Motor neuron (in vitro differentiated cells): Measurements from ENCODE around the gene GNG8. TPM values are rescaled to one million over a fixed set of nuclear protein-coding genes. Genes with fewer than 3 reads are reported as not detected.

ENCODE experiments used
- ATAC-seq, 8 experiments: fragments of 200-7000 bp; cut with Tn5 transposase; replicated peaks in 6 of 8; 2 replicates each; pipeline ENCODE4 v1.8.0; 2021; ENCODE audit warnings: mild to moderate bottlenecking in 8 of 8, moderate library complexity in 8 of 8
- H3K27ac ChIP-seq, 2 donors: fragments of 250-450 bp; sonication (Bioruptor Pico); 2 replicates each; pipeline ENCODE4 v1.9.0; 2021; ENCODE audit warnings: antibody characterized with exemption in 2 of 2, mild to moderate bottlenecking in 2 of 2, moderate library complexity in 1 of 2
- H3K4me1 ChIP-seq, 2 donors: fragments of 250-450 bp; sonication (Bioruptor Pico); replicated peaks in 1 of 2; 2 replicates each; pipeline ENCODE4 v1.6.1; 2021; ENCODE audit warnings: antibody characterized with exemption in 2 of 2, mild to moderate bottlenecking in 2 of 2, moderate library complexity in 1 of 2
- H3K4me3 ChIP-seq, 5 donors: fragments of 250-450 bp; sonication (Bioruptor Pico); 2 replicates each; pipeline ENCODE4 v1.9.0; 2021; ENCODE audit warnings: antibody characterized with exemption in 5 of 5, mild to moderate bottlenecking in 5 of 5, moderate library complexity in 4 of 5
- WGBS, 10 experiments: fragments of 450-650 bp; shearing (Covaris generic); methylation state at CpG; one replicate each; pipeline ENCODE4 v1.0.0; 2022; 5-methylcytosine and 5-hydroxymethylcytosine counted together
- in situ Hi-C, 9 experiments: fragments of 400-800 bp; cut with MboI; loops; one replicate each; pipeline ENCODE4 v1.15.0; 2021; ENCODE audit warnings: low sequenced_read_pairs in 9 of 9, low pct_unique_long_range_greater_than_20kb in 2 of 9; ENCODE audit not compliant: unreplicated experiment in 9 of 9
- total RNA-seq, 8 experiments: library from RNA; unstranded; fragments of 300-600 nt; gene quantifications; 2 replicates each; pipeline versions ENCODE4 v1.2.3 to v1.2.4, GENCODE V29; 2022

GNG8 gene
- total RNA-seq, 8 experiments from 2014 or later = not detected

DNA sequence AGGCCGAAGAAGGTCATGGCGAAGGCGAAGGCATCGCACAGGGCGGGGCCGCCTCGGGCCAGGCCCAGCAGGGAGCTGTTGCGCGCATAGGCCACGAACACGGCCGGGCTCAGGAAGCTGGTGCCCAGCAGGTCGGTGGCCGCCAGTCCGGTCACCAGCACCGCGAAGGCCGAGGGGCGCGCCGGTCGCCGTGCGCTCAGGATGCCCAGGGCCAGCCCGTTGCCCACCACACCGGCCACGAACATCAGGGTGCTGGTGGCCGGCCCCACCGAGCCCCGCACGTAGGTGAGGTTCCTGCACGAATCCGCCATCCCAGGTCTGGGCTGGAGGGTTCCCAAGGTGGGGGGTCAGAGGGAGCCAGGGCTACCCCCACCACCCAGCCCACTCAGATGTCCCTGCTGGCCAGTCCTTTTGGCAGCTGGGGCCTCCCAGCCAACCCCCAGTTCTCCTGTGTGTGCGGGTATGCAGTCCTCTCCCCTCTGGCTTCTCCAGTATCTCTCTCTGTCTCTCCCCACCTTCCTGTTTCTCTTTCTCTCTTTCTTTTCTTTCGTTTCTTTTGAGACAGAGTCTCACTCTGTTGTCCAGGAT lies 12.0 kb downstream of the GNG8 start:
- H3K27ac ChIP-seq = no peak overlapping the region
- 0 to 96% (median 83%) methylated on average over 1 to 11 of the region's 35 CpGs; no CpG with 5 or more reads in 5 of the 10 experiments for WGBS, 10 experiments
- in situ Hi-C loops = loop anchor here in 1 of 9 experiments (25.0 kb wide), 1 partner anchor 213 kb away; no protein-coding TSS in a partner anchor
- no peak for ATAC-seq
- peaks cover 23 to 37% of the 10 kb centered on the region in 2 donors for H3K4me1 ChIP-seq
- H3K4me3 ChIP-seq = no peak overlapping the region

DNA sequence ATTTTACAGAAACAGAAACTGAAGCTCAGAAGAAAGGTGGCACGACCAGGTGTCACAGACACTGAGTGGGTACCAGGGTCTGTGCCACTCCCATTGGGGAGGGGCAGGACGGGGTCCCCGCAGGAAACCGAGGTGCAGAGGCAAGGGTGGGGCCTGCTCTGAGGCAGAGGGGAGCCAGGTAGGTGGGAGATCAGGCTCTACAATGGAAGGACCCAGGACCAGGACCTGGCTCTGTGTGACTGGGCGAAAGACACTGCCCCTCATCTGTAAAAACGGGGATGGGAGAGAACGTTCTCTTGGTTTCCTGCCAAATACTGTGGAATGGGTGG lies 13.9 kb downstream of the GNG8 start:
- H3K4me3 ChIP-seq = no peak overlapping the region
- WGBS, 10 experiments = 71% methylated on average over 3 of the region's 7 CpGs; no CpG with 5 or more reads in 9 of the 10 experiments
- in situ Hi-C loops = loop anchor here in 1 of 9 experiments (25.0 kb wide), 1 partner anchor 215 kb away; no protein-coding TSS in a partner anchor
- H3K27ac ChIP-seq = no peak overlapping the region
- H3K4me1 ChIP-seq = peaks cover 23 to 41% of the 10 kb centered on the region in 2 donors
- ATAC-seq = no peak

DNA sequence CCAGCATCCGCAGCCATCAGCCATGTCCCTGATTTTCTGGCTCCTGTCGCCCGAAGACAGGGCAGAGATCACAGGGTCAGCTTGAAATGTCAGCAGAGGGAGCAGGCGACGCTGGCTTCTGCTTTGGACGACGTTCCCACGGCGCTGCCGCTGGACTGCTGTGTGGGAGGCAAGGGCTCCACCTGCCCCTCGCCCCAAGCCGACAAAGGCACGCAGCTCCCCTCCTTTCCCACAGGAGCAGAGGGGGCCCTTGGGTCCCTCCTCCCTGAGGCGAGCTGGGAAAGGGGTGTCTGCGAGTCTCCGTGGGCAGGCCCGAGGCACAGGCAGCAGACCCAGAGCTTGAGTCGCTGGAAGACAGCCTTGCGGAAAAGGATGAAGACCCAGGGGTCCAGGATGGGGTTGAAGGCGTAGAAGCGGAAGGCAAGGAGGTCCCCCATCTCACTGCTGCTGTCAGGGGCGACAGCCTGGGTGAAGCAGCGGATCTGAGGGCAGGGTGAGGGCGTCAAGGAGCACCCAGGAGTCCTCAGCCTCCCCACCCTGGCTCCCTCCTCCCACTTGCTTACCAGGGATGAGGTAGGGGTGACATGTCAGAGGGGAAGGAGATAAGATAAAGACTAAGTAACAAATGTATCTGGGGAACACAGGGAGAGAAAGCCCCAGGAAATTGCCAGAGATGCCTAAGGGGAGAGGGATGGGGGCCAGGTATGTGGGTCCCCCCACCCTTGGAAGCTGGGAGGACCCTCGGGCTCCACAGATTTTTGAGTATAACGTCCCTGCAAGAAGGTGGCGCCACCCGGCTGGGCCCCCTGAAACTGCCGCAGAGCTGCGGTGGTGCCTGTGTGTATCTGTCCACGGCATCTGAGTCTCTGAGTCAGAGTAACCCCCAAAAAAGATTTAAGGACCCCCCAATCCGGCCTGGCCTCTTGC lies 14.5 kb downstream of the GNG8 start:
- peak overlapping the region in 1 of 2 donors; percentile 62 for H3K27ac ChIP-seq
- no peak overlapping the region for H3K4me3 ChIP-seq
- H3K4me1 ChIP-seq = peaks cover 23 to 45% of the 10 kb centered on the region in 2 donors
- peak in 1 of 8 experiments; percentile 1 for ATAC-seq
- in situ Hi-C loops = loop anchor here in 1 of 9 experiments (25.0 kb wide), 1 partner anchor 216 kb away; no protein-coding TSS in a partner anchor
- WGBS, 10 experiments = 40 to 100% (median 70%) methylated on average over 1 to 14 of the region's 32 CpGs; no CpG with 5 or more reads in 2 of the 10 experiments

DNA sequence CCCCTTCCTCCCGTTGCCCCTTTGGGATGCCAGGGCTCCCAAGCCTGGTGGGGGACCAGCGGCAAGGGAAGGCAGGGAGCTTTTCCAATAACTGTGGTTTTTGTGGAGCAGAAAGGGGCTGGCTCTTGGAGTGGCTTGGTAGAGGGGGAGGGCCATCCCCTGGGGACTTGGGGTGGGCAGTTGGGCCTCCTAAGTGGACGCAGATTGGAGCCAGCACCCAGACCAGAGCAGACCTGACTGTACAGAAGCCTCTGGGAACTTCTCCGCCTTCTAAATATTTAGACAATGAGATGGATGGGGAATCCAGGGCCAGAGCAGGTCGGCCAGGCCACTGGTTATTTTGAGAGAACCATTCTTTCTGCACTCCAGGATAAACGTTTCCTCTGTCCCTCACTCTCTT lies 15.3 kb downstream of the GNG8 start:
- peak in 3 of 8 experiments; percentile 1 to 12 (median 5) for ATAC-seq
- H3K27ac ChIP-seq = peak overlapping the region in 1 of 2 donors; percentile 62
- in situ Hi-C loops = loop anchor here in 1 of 9 experiments (25.0 kb wide), 1 partner anchor 217 kb away; no protein-coding TSS in a partner anchor
- H3K4me3 ChIP-seq = no peak overlapping the region
- peaks cover 23 to 45% of the 10 kb centered on the region in 2 donors for H3K4me1 ChIP-seq
- WGBS, 10 experiments = 0 to 60% methylated on average over 1 of the region's 6 CpGs; no CpG with 5 or more reads in 8 of the 10 experiments

DNA sequence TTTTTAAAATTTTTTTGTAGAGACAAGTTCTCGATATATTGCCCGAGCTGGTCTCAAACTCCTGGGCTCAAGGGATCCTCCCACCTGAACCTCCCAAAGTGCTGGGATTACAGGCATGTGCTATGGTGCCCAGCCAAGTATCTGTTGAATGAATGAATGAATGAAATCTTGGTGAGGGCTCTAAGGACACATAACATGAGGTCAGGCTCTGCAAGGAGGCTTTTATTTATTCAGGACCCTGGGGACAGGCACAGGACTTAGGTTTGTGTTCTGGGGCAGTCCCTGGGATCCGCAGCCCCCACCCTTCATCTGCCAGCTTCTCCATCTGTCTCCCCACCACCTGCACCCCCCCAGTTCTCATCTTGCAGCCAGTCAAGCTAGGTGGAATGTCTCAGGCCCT lies 15.7 kb downstream of the GNG8 start:
- Histone ChIP-seq H3K27ac (no peak overlapping the region), H3K4me3 (no peak overlapping the region), H3K4me1 (peaks cover 21 to 42% of the 10 kb centered on the region in 2 donors)
- in situ Hi-C loops = loop anchor here in 1 of 9 experiments (25.0 kb wide), 1 partner anchor 217 kb away; no protein-coding TSS in a partner anchor
- ATAC-seq = no peak
- 80 to 95% methylated on average over 1 to 2 of the region's 3 CpGs; no CpG with 5 or more reads in 8 of the 10 experiments for WGBS, 10 experiments

DNA sequence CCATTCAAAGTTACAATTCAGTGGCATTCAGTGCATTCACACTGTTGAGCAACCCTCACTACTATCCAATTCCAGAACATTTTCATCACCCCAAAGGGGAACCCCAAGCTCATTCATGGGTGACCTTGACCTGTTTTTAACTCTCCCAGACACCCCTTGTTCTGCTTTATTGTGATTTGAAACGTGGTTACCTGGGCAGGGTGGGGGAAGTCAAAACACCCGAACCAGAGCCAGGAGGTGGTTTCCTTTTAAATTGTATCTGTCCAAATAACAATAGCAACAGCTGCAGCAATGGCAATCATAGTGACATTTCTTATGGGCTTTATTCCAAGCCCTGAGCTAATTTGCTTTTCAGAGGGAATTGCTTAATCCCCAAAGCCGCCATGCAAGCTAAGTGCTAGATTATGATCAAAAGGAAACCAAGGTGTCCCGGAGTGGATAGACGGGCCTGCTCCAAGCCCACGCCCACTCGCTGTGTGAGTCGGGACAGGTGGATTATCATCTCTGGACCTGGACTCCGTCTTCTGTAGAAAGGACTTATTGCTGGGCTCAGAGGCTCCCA lies 17.3 kb downstream of the GNG8 start:
- 10 to 91% (median 59%) methylated on average over 2 to 7 of the region's 9 CpGs; no CpG with 5 or more reads in 2 of the 10 experiments for WGBS, 10 experiments
- no peak for ATAC-seq
- in situ Hi-C loops = loop anchor here in 2 of 9 experiments (10.0 to 25.0 kb wide), 2 partner anchors 46 to 219 kb away; partner anchors contain the start of gene DACT3 (in 1 of the 2)

DNA sequence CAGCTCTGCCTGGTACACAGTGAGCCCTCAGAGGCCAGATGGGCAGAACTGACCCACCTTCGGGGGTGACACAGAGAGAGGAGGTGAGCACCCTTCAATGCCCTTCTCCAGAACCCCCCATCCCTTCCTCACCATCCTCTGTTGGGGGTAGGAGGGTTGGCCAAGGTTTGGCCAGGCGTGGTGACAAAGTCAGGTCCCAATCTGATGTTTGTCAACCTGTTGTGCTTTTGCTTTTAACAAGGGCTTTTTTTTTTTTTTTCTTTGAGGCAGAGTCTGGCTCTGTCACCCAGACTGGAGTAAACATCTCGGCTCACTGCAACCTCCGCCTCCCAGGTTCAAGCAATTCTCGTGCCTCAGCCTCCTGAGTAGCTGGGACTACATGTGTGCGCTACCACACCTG lies 18.4 kb downstream of the GNG8 start:
- Histone ChIP-seq H3K4me3 (no peak overlapping the region), H3K4me1 (peaks cover 16 to 30% of the 10 kb centered on the region in 2 donors), H3K27ac (no peak overlapping the region)
- ATAC-seq = no peak
- in situ Hi-C loops = loop anchor here in 2 of 9 experiments (10.0 to 25.0 kb wide), 2 partner anchors 47 to 220 kb away; partner anchors contain the start of gene DACT3 (in 1 of the 2)
- WGBS, 10 experiments = 40 to 100% (median 79%) methylated on average over 1 to 5 of the region's 6 CpGs; no CpG with 5 or more reads in 4 of the 10 experiments

More for the DNA sequence above, 17.3 kb downstream of the GNG8 start:
- H3K4me3 ChIP-seq = no peak overlapping the region
- H3K4me1 ChIP-seq = peaks cover 16 to 30% of the 10 kb centered on the region in 2 donors
- H3K27ac ChIP-seq = no peak overlapping the region

DNA sequence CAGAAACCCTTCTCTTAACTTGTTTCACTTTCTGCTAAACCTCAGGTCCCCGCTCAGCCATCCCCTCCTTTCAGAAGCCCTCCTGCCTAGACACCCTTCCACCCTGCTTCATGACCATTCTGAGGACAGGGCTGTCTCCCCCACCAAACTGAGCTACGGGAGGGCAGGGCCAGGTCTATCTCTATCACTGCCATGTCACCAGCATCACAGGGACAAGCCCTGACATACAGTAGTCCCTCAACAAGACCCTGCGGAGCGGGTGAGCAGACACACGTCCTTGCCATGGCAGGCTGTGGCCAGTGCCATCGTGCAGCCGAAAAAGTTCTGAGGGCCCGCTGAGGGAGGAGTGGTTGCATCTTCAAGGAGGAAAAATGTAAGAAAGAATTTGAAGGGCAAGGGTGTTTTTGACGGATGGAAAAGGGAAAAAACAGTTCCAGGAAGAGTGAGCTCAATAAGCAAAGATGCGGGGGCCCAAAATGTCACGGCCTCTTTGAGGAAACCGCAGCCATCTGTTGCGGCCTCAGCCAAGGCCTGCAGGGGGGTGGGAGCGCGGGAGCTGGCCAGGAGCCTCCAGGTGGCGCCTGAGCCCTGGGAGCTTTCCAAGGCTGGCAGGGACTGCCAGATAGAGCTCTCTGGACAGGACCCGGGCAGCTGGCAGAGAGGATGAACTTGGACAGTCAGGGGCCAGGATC lies 19.2 kb downstream of the GNG8 start:
- H3K4me1 ChIP-seq = peaks cover 16 to 30% of the 10 kb centered on the region in 2 donors
- peak in 7 of 8 experiments; percentile 15 to 85 (median 76) for ATAC-seq
- no peak overlapping the region for H3K27ac ChIP-seq
- H3K4me3 ChIP-seq = no peak overlapping the region
- in situ Hi-C loops = loop anchor here in 2 of 9 experiments (10.0 to 25.0 kb wide), 2 partner anchors 48 to 221 kb away; partner anchors contain the start of gene DACT3 (in 1 of the 2)
- 0 to 71% (median 20%) methylated on average over 1 to 11 of the region's 17 CpGs; no CpG with 5 or more reads in 1 of the 10 experiments for WGBS, 10 experiments

DNA sequence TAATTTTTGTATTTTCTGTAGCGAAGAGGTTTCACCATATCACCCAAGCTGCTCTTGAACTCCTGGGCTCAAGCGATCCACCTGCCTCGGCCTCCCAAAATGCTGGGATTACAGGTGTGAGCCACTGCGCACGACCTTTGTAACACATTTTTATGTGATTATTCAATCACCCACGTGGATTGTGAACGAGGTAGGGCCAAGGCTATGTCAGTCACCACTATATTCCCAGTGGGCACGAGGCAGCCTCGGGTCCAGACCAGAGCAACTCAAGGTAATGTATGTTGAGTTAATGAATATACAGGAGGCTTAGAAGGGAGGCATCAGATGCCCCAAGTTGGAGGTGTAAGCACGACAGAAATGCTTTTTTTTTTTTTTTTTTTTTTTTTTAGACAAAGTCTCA lies 20.0 kb downstream of the GNG8 start:
- Histone ChIP-seq H3K4me3 (no peak overlapping the region), H3K4me1 (peaks cover 9 to 21% of the 10 kb centered on the region in 2 donors), H3K27ac (no peak overlapping the region)
- no peak for ATAC-seq
- WGBS, 10 experiments = 86 to 100% (median 93%) methylated on average over 3 to 7 of the region's 10 CpGs; no CpG with 5 or more reads in 6 of the 10 experiments
- in situ Hi-C loops = loop anchor here in 2 of 9 experiments (10.0 to 25.0 kb wide), 2 partner anchors 49 to 221 kb away; partner anchors contain the start of gene DACT3 (in 1 of the 2)

DNA sequence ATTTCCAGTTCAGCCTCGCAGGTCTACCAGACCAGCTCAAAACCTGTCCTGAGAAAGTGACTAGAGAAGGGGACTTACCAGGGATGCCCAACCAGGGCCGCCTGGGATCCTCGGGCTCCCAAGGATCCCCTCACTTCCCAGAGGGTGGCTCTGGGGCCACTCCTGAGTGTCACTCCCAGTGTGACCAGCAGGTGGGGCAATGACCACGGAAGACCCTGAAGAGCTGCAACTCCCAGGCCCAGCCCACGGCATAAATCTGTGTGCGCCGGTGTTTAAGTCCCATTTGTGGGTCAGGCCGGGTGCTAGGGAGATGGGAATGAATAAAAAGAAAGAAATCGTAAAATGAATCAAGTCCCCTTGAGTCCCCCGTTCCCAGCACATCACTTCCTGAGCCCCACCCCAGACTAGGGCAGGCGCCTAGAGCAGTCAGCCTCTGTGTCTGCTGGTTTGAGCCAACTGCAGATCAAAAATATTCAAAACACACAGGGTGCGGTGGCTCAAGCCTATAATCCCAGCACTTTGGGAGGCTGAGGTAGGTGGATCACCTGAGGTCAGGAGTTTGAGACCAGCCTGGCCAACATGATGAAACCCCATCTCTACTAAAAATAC lies 21.8 kb downstream of the GNG8 start:
- peaks cover 3 to 7% of the 10 kb centered on the region in 2 donors for H3K4me1 ChIP-seq
- H3K4me3 ChIP-seq = no peak overlapping the region
- in situ Hi-C loops = loop anchor here in 2 of 9 experiments (10.0 to 25.0 kb wide), 2 partner anchors 51 to 223 kb away; partner anchors contain the start of gene DACT3 (in 1 of the 2)
- 0 to 20% (median 17%) methylated on average over 1 of the region's 12 CpGs; no CpG with 5 or more reads in 5 of the 10 experiments for WGBS, 10 experiments
- no peak overlapping the region for H3K27ac ChIP-seq
- peak; percentile 81 to 92 (median 86) for ATAC-seq

DNA sequence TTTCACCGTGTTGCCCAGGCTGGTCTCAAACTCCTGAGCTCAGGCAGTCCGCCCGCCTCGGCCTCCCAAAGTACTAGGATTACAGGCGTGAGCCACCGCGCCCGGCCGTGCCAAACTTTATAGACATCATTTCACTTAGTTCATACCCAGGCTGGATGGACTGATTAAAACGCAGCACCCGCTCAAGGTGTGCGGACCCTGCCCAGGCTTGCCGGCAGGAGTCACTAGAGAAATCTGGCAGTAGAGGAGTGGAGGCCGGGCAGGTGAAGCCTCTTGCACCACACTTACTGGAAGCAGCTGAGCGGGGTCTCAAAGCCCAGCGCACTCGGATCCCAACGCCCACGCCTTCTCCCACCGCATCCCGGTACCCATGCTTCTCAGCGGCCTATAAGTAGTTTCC lies 22.5 kb downstream of the GNG8 start:
- ATAC-seq = no peak
- no peak overlapping the region for H3K27ac ChIP-seq
- in situ Hi-C loops = loop anchor here in 2 of 9 experiments (10.0 to 25.0 kb wide), 2 partner anchors 51 to 224 kb away; partner anchors contain the start of gene DACT3 (in 1 of the 2)
- no peak overlapping the region for H3K4me3 ChIP-seq
- WGBS, 10 experiments = 74 to 95% (median 93%) methylated on average over 3 to 12 of the region's 22 CpGs; no CpG with 5 or more reads in 4 of the 10 experiments
- H3K4me1 ChIP-seq = peaks cover 3 to 7% of the 10 kb centered on the region in 2 donors
